Esophagus muscularis mucosa (tissue), 4 donors: ENCODE data around the gene DUOXA1. TPM values are rescaled to one million over a fixed set of nuclear protein-coding genes. Genes with fewer than 3 reads are reported as not detected.

ENCODE experiments used
- DNase-seq: peaks from one replicate; pipeline ENCODE4 v3.0.0-alpha.2; 2017; ENCODE audit errors: extremely low spot score
- H3K27ac ChIP-seq, 4 donors: fragments of 200-600 bp; sonication (generic); replicated peaks in 1 of 4; 1 replicate in 3 of 4; 2 replicates in 1 of 4; pipeline ENCODE4 v1.5.1; 2016 to 2019; ENCODE audit warnings: mild to moderate bottlenecking in 1 of 4
- H3K27me3 ChIP-seq, 4 donors: fragments of 200-600 bp; sonication (generic); one replicate each; pipeline versions ENCODE4 v1.5.1 to v1.6.0; 2016 to 2019
- H3K36me3 ChIP-seq, 4 donors: fragments of 200-600 bp; sonication (generic); one replicate each; pipeline ENCODE4 v1.5.1; 2016 to 2019
- H3K4me1 ChIP-seq, 4 donors: fragments of 200-600 bp; sonication (generic); one replicate each; pipeline ENCODE4 v1.5.1; 2016 to 2019
- H3K4me3 ChIP-seq, 4 donors: fragments of 200-600 bp; sonication (generic); 1 replicate in 2 of 4; 2 replicates in 2 of 4; pipeline ENCODE4 v1.5.1; 2016 to 2019; ENCODE audit warnings: mild to moderate bottlenecking in 4 of 4, moderate library complexity in 1 of 4
- H3K9me3 ChIP-seq, 4 donors: fragments of 200-600 bp; sonication (generic); 1 replicate in 3 of 4; 2 replicates in 1 of 4; pipeline ENCODE4 v1.5.1; 2016 to 2019
- EP300 ChIP-seq: sonication (generic); formaldehyde crosslinking; IDR thresholded peaks from one replicate; pipeline ENCODE4 v1.6.1; 2017; ENCODE audit warnings: antibody characterized with exemption
- POLR2A ChIP-seq: fragments of 450-650 bp; IDR thresholded peaks from one replicate; pipeline ENCODE4 v1.6.1; 2017; ENCODE audit warnings: antibody characterized with exemption, moderate library complexity, mild to moderate bottlenecking, low read depth
- POLR2AphosphoS5 ChIP-seq, 2 donors: sonication (generic); formaldehyde crosslinking; IDR thresholded peaks; one replicate each; pipeline ENCODE4 v1.6.1; 2017; ENCODE audit warnings: antibody characterized with exemption in 2 of 2
- WGBS: methylation state at CpG from one replicate; pipeline ENCODE4 v1.1.5; 2018; 5-methylcytosine and 5-hydroxymethylcytosine counted together
- intact Hi-C: fragments of 100-400 bp; cut with DNase I; formaldehyde crosslinking; loops from one replicate; pipeline ENCODE4 v1.15.1; 2023
- total RNA-seq, 4 donors: library from RNA; depleted of rRNA; stranded (reverse); fragments of >200 nt; gene quantifications; one replicate each; pipeline versions ENCODE4 v1.1.0 to v1.2.1, GENCODE V29; 2016
- TF ChIP-seq, protein P1 (sequence below), 3 experiments: fragments of 200-600 bp in 2 of 3; fragments of 450-650 bp in 1 of 3; sonication (generic) in 2 of 3; IDR thresholded peaks; one replicate each; pipeline ENCODE4 v1.5.1; 2017 to 2019; ENCODE audit warnings: antibody characterized with exemption in 3 of 3, mild to moderate bottlenecking in 2 of 3, moderate library complexity in 1 of 3

Gene DUOXA1
- total RNA-seq, 4 donors from 2014 or later = 0.13 to 0.52 TPM; not detected in 2

DNA sequence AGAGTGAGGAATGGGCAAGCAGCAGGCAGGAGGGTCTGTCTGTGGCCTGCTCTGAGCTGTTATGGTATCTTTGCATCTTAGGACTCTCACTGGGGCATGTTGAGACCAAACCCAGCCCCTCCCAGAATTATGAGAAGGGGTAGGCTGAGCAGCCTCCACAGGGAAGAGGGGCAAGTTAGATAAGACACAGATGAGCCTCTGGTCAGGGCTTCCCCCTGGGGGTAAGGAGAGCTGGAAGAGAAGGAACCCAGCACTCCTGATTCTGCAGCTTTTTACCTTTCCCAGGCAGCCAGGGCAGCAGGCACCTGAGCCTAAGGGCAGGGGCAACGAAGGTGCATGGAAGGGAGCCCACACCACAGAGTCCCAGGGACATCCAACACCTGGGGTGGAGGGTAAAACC is 19.4 kb upstream of the DUOXA1 start:
- H3K27ac ChIP-seq = no peak overlapping the region
- intact Hi-C loops = no loop called here
- no peak for TF ChIP-seq POLR2AphosphoS5 (IDR thresholded peaks at IDR 0.05)
- no peak for TF ChIP-seq EP300
- TF ChIP-seq, protein P1, sequence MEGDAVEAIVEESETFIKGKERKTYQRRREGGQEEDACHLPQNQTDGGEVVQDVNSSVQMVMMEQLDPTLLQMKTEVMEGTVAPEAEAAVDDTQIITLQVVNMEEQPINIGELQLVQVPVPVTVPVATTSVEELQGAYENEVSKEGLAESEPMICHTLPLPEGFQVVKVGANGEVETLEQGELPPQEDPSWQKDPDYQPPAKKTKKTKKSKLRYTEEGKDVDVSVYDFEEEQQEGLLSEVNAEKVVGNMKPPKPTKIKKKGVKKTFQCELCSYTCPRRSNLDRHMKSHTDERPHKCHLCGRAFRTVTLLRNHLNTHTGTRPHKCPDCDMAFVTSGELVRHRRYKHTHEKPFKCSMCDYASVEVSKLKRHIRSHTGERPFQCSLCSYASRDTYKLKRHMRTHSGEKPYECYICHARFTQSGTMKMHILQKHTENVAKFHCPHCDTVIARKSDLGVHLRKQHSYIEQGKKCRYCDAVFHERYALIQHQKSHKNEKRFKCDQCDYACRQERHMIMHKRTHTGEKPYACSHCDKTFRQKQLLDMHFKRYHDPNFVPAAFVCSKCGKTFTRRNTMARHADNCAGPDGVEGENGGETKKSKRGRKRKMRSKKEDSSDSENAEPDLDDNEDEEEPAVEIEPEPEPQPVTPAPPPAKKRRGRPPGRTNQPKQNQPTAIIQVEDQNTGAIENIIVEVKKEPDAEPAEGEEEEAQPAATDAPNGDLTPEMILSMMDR (IDR thresholded peaks at IDR 0.05) = no peak
- no peak for TF ChIP-seq POLR2A
- 93% methylated on average over 1 of the region's 1 CpG for WGBS
- H3K4me1 ChIP-seq = no peaks in the 10 kb centered on the region
- H3K4me3 ChIP-seq = no peak overlapping the region
- no peak for DNase-seq
- peaks cover 0 to 17% (median 2%) of the 10 kb centered on the region in 4 donors for H3K36me3 ChIP-seq
- H3K27me3 ChIP-seq = peaks cover 0 to under 1% (median 0%) of the 10 kb centered on the region in 4 donors
- H3K9me3 ChIP-seq = no peaks in the 10 kb centered on the region

- 85% methylated on average over 10 of the region's 12 CpGs for WGBS
- DNase-seq = no peak
- Histone ChIP-seq H3K27me3 (peaks cover 0 to 4% (median 0%) of the 10 kb centered on the region in 4 donors), H3K4me3 (no peak overlapping the region), H3K9me3 (no peaks in the 10 kb centered on the region), H3K27ac (no peak overlapping the region), H3K36me3 (peaks cover 0 to 17% (median 2%) of the 10 kb centered on the region in 4 donors), H3K4me1 (no peaks in the 10 kb centered on the region)
- TF ChIP-seq EP300 = no peak
- TF ChIP-seq, protein P1 (IDR thresholded peaks at IDR 0.05) = no peak
- no peak for TF ChIP-seq POLR2AphosphoS5 (IDR thresholded peaks at IDR 0.05)
- TF ChIP-seq POLR2A = no peak
- intact Hi-C loops = no loop called here
Measured at GRCh38 chr15:45148076-45149059, 18.7 kb upstream of the DUOXA1 start.

GRCh38 chr15:45147606-45148005 is 17.9 kb upstream of the DUOXA1 start:
- DNase-seq = no peak
- Histone ChIP-seq H3K27ac (no peak overlapping the region), H3K36me3 (peaks cover 0 to 17% (median 2%) of the 10 kb centered on the region in 4 donors), H3K27me3 (peaks cover 0 to 10% (median 0%) of the 10 kb centered on the region in 4 donors), H3K9me3 (no peaks in the 10 kb centered on the region), H3K4me3 (no peak overlapping the region), H3K4me1 (no peaks in the 10 kb centered on the region)
- 94% methylated on average over 6 of the region's 7 CpGs for WGBS
- TF ChIP-seq, protein P1 (IDR thresholded peaks at IDR 0.05) = no peak
- no peak for TF ChIP-seq POLR2A
- no peak for TF ChIP-seq EP300
- no peak for TF ChIP-seq POLR2AphosphoS5 (IDR thresholded peaks at IDR 0.05)
- intact Hi-C loops = no loop called here

- peaks cover 0 to 18% (median 0%) of the 10 kb centered on the region in 4 donors for H3K27me3 ChIP-seq
- no peaks in the 10 kb centered on the region for H3K9me3 ChIP-seq
- no peak overlapping the region for H3K4me3 ChIP-seq
- no peak for DNase-seq
- no peaks in the 10 kb centered on the region for H3K4me1 ChIP-seq
- intact Hi-C loops = no loop called here
- H3K36me3 ChIP-seq = peaks cover 0 to 5% (median 0%) of the 10 kb centered on the region in 4 donors
- TF ChIP-seq EP300 = no peak
- TF ChIP-seq POLR2A = no peak
- TF ChIP-seq, protein P1 (IDR thresholded peaks at IDR 0.05) = no peak
- no peak for TF ChIP-seq POLR2AphosphoS5 (IDR thresholded peaks at IDR 0.05)
- 87% methylated on average over 4 of the region's 4 CpGs for WGBS
- no peak overlapping the region for H3K27ac ChIP-seq
Measured at GRCh38 chr15:45146405-45146804, 16.7 kb upstream of the DUOXA1 start.
